Measurements from ENCODE around the gene ASB1. TPM values are rescaled to one million over a fixed set of nuclear protein-coding genes. Genes with fewer than 3 reads are reported as not detected.

ASB1 gene
- total RNA-seq, 2 donors from 2014 or later, result 11.9 to 27.8 TPM

DNA sequence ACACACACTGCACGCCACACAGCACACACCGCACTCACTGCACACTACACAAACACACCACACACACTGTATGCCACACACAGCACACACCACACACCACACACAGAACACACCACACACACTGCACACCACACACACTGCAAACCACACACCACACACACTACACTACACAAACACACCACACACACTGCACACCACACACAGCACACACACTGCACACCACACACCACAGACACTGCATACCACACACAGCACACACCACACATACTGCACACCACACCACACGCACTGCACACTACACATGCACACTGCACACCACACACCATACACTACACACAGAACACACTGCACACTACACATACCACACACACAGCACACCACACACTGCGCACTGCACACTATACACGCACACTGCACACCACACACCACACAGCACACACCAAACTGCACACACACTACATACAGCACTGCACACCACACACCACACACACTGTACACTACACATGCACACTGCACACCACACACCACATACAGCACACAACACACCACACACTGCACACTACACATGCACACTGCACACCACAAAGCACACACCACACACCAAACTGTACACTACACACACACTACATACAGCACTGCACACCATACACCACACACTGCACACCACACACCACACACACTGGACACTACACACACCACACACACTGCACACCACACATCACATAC is 59.6 kb downstream of the ASB1 start:
- no peak for DNase-seq (ENCODE audit: low spot score)
- Histone ChIP-seq H3K4me3 (no peak overlapping the region), H3K4me1 (replicated peaks) (no peaks in the 10 kb centered on the region), H3K27me3 (replicated peaks; ENCODE audit: insufficient read depth) (no peaks in the 10 kb centered on the region), H3K27ac (no peak overlapping the region), H3K36me3 (no peaks in the 10 kb centered on the region), H3K9me3 (no peaks in the 10 kb centered on the region)
- 90% methylated on average over 5 of the region's 5 CpGs for WGBS
- TF ChIP-seq POLR2AphosphoS5 (IDR thresholded peaks at IDR 0.05) (no peak), POLR2A (IDR thresholded peaks at IDR 0.05) (no peak)
- TF ChIP-seq, protein P1, sequence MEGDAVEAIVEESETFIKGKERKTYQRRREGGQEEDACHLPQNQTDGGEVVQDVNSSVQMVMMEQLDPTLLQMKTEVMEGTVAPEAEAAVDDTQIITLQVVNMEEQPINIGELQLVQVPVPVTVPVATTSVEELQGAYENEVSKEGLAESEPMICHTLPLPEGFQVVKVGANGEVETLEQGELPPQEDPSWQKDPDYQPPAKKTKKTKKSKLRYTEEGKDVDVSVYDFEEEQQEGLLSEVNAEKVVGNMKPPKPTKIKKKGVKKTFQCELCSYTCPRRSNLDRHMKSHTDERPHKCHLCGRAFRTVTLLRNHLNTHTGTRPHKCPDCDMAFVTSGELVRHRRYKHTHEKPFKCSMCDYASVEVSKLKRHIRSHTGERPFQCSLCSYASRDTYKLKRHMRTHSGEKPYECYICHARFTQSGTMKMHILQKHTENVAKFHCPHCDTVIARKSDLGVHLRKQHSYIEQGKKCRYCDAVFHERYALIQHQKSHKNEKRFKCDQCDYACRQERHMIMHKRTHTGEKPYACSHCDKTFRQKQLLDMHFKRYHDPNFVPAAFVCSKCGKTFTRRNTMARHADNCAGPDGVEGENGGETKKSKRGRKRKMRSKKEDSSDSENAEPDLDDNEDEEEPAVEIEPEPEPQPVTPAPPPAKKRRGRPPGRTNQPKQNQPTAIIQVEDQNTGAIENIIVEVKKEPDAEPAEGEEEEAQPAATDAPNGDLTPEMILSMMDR (IDR thresholded peaks at IDR 0.05), result no peak
- intact Hi-C loops (cut with DNase I), result no loop called here

DNA sequence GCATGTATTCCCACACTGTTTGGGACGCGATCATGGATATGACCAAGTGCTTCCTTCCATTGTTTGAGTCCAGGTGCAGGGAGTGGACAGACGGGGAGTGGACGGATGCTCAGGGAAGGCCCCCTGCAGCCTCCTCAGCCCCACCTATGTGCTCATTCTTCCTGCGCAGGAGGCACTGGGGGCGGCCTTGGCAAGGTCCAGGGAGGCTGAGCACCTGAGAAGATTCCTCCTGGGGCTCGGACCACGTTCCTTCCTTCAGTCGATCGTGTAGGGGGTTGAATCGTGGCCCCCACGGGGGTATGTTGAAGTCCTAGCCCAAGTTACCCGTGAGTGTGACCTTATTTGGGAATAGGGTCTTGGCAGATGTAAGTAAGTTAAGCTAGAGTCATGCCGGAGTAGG is 60.4 kb downstream of the ASB1 start:
- intact Hi-C loops (cut with DNase I), result no loop called here
- Histone ChIP-seq H3K27me3 (replicated peaks; ENCODE audit: insufficient read depth) (no peaks in the 10 kb centered on the region), H3K9me3 (no peaks in the 10 kb centered on the region), H3K36me3 (no peaks in the 10 kb centered on the region), H3K4me3 (no peak overlapping the region), H3K27ac (no peak overlapping the region), H3K4me1 (replicated peaks) (no peaks in the 10 kb centered on the region)
- no peak for DNase-seq (ENCODE audit: low spot score)
- TF ChIP-seq, protein P1 (IDR thresholded peaks at IDR 0.05), result no peak
- no peak for TF ChIP-seq POLR2A (IDR thresholded peaks at IDR 0.05)
- TF ChIP-seq POLR2AphosphoS5 (IDR thresholded peaks at IDR 0.05), result no peak
- whole genome bisulfite sequencing, result 88% methylated on average over 14 of the region's 14 CpGs

DNA sequence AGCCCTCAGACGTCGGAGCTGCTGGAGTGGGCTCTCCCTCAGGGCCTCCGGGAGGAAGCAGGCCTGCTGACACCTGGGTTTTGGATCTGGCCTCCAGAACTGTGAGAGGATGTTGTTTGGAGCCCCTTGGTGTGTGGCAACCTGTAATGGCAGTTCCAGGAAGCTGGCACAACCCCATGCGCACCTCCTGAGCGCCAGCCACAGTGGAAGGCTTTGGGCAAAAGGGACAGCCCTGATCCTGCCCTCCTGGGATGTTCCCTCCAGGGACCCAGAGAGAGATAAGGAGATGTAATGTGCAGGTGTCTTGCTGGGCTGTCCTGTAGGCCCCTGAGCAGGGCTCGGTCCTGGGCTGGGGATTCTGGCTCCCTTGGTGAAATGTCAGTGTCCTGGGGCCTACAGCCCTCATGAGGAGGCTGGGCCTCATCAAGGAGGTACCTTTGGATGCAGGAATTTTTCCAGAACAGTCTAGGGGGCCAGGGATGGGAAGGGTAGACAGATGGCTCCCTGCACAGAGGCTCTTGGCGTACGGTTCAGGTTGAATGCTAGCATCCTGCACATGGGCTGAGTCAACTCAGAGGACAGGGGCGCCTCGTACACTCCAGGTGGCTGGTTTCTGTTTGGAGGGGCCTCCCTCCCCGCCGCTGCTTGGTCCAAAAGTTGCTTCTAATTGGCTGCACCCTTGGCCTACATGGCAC is 61.1 kb downstream of the ASB1 start:
- Histone ChIP-seq H3K36me3 (no peaks in the 10 kb centered on the region), H3K4me3 (no peak overlapping the region), H3K9me3 (no peaks in the 10 kb centered on the region), H3K4me1 (replicated peaks) (no peaks in the 10 kb centered on the region), H3K27me3 (replicated peaks; ENCODE audit: insufficient read depth) (no peaks in the 10 kb centered on the region), H3K27ac (no peak overlapping the region)
- 91% methylated on average over 12 of the region's 12 CpGs for WGBS
- TF ChIP-seq POLR2A (IDR thresholded peaks at IDR 0.05) (no peak), POLR2AphosphoS5 (IDR thresholded peaks at IDR 0.05) (no peak)
- TF ChIP-seq, protein P1 (IDR thresholded peaks at IDR 0.05), result no peak
- intact Hi-C loops (cut with DNase I), result no loop called here
- no peak for DNase-seq (ENCODE audit: low spot score)

DNA sequence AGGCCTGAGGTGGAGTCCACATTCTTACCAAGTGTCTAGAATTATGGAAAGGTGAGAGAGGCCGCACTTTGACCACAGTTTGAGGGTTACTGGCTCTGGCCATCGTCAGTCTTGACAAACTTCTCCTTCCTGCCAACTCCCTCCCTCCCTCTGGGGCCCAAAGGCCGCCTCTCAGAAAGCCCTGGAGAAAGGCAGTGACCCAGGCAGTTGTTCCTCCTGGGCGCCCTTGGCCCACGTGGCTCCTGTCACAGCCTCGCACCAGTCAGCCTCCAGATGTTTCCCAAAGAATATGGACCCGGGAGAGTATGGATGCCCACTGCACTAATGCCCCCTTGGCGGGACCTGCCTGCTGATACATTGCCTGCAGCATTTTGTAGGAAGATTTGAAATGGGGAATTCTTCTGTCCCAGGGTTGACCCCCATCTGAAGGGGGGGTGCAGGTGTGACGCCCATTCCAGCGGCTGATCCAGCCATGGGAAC is 61.7 kb downstream of the ASB1 start:
- Histone ChIP-seq H3K9me3 (no peaks in the 10 kb centered on the region), H3K27me3 (replicated peaks; ENCODE audit: insufficient read depth) (no peaks in the 10 kb centered on the region), H3K27ac (no peak overlapping the region), H3K4me1 (replicated peaks) (no peaks in the 10 kb centered on the region), H3K4me3 (no peak overlapping the region), H3K36me3 (no peaks in the 10 kb centered on the region)
- WGBS, result 89% methylated on average over 10 of the region's 10 CpGs
- TF ChIP-seq, protein P1 (IDR thresholded peaks at IDR 0.05), result no peak
- TF ChIP-seq POLR2A (IDR thresholded peaks at IDR 0.05) (no peak), POLR2AphosphoS5 (IDR thresholded peaks at IDR 0.05) (no peak)
- no peak for DNase-seq (ENCODE audit: low spot score)
- intact Hi-C loops (cut with DNase I), result no loop called here
